ENCODE data around the gene TMTC4.

- TF ChIP-seq, protein P1, sequence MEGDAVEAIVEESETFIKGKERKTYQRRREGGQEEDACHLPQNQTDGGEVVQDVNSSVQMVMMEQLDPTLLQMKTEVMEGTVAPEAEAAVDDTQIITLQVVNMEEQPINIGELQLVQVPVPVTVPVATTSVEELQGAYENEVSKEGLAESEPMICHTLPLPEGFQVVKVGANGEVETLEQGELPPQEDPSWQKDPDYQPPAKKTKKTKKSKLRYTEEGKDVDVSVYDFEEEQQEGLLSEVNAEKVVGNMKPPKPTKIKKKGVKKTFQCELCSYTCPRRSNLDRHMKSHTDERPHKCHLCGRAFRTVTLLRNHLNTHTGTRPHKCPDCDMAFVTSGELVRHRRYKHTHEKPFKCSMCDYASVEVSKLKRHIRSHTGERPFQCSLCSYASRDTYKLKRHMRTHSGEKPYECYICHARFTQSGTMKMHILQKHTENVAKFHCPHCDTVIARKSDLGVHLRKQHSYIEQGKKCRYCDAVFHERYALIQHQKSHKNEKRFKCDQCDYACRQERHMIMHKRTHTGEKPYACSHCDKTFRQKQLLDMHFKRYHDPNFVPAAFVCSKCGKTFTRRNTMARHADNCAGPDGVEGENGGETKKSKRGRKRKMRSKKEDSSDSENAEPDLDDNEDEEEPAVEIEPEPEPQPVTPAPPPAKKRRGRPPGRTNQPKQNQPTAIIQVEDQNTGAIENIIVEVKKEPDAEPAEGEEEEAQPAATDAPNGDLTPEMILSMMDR (IDR thresholded peaks at IDR 0.05; ENCODE audit: poor library complexity, severe bottlenecking), result no peak
- TF ChIP-seq EP300 (conservative IDR thresholded peaks at IDR 0.05; ENCODE audit: poor library complexity, severe bottlenecking), result no peak
- TF ChIP-seq TAF1 (IDR thresholded peaks at IDR 0.05; ENCODE audit: low read depth), result no peak
- no peak for TF ChIP-seq EZH2 (IDR thresholded peaks at IDR 0.05; ENCODE audit: borderline replicate concordance, insufficient read depth, low read length, poor library complexity, severe bottlenecking)
- no peak for TF ChIP-seq RAD21 (conservative IDR thresholded peaks at IDR 0.05)
- TF ChIP-seq POLR2AphosphoS5 (IDR thresholded peaks at IDR 0.05), result no peak
- TF ChIP-seq SMC3 (conservative IDR thresholded peaks at IDR 0.05; ENCODE audit: poor library complexity), result no peak
Observed at GRCh38 chr13:100560498-100561157, 114.0 kb downstream of the TMTC4 start.
